ENCODE measurements around the gene CFD.

DNA sequence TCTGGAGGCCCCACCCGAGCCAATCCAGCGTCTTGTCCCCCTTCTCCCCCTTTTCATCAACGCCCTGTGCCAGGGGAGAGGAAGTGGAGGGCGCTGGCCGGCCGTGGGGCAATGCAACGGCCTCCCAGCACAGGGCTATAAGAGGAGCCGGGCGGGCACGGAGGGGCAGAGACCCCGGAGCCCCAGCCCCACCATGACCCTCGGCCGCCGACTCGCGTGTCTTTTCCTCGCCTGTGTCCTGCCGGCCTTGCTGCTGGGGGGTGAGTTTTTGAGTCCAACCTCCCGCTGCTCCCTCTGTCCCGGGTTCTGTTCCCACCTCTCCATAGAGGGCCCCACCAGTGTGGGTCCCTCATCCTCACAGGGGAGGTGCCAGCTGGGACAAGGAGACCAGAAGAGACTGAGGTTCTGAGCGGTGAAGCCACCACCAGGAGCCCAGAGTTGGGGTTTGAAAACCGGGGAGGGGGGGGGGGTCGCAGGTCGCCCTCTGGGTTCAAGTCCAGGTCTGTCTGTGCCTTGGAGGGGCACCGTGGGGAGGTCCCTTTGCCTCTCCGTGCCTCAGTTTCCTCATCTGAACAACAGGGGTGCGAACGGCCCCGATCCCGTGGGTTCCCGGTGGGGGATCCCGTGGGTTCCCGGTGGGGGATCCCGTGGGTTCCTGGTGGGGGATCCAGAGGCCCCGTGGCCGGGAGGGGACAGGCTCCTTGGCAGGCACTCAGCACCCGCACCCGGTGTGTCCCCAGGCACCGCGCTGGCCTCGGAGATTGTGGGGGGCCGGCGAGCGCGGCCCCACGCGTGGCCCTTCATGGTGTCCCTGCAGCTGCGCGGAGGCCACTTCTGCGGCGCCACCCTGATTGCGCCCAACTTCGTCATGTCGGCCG lies 7.1 kb upstream of the CFD start, which contains the start of gene ELANE:
- TF ChIP-seq EZH2 (IDR thresholded peaks at IDR 0.05; ENCODE audit: low read depth, unreplicated experiment) (no peak), CTCF (conservative IDR thresholded peaks at IDR 0.05; ENCODE audit: low read depth in 2 of 2) (no peak), POLR2AphosphoS5 (IDR thresholded peaks at IDR 0.05; ENCODE audit: low read depth) (no peak), EZH2phosphoT487 (IDR thresholded peaks at IDR 0.05; ENCODE audit: unreplicated experiment) (no peak), CREB1 (CRISPR knock-in tag; IDR thresholded peaks at IDR 0.05; ENCODE audit: low read depth) (no peak)

Measured in GM23338 (cell line).